K562 (cell line): ENCODE data around the gene NACC1. TPM values are rescaled to one million over a fixed set of nuclear protein-coding genes. Genes with fewer than 3 reads are reported as not detected.

Experiments used
- ASH1L ChIP-seq: fragments of 450-650 bp; IDR thresholded peaks from 2 replicates; pipeline ENCODE4 v1.6.1; 2018; ENCODE audit warnings: borderline replicate concordance, mild to moderate bottlenecking, low read depth; ENCODE audit not compliant: partially characterized antibody
- CBFA2T3 ChIP-seq: fragments of 450-650 bp; IDR thresholded peaks from 2 replicates; pipeline ENCODE4 v1.6.1; 2017
- CHD1 ChIP-seq: fragments of 200-600 bp; sonication (generic); IDR thresholded peaks from one replicate; pipeline ENCODE4 v1.6.1; 2012; ENCODE audit warnings: mild to moderate bottlenecking, moderate library complexity, low read length, inconsistent platforms
- CHD4 ChIP-seq: fragments of 200-600 bp; sonication (generic); IDR thresholded peaks from 3 replicates; pipeline ENCODE4 v1.6.1; 2012; ENCODE audit warnings: low read depth, mild to moderate bottlenecking, mixed read lengths, low read length, inconsistent platforms; ENCODE audit not compliant: insufficient read depth, insufficient replicate concordance, poor library complexity, severe bottlenecking
- CREB3L1 ChIP-seq: fragments of 450-650 bp; IDR thresholded peaks from 2 replicates; pipeline ENCODE4 v1.6.1; 2014; ENCODE audit warnings: low read depth, mild to moderate bottlenecking, moderate library complexity, borderline replicate concordance
- DACH1 ChIP-seq: fragments of 450-650 bp; IDR thresholded peaks from 2 replicates; pipeline ENCODE4 v1.6.1; 2018; ENCODE audit not compliant: partially characterized antibody
- E2F8 ChIP-seq: fragments of 450-650 bp; IDR thresholded peaks from 2 replicates; pipeline ENCODE4 v1.7.1; 2018; ENCODE audit warnings: mild to moderate bottlenecking, low read depth; ENCODE audit not compliant: partially characterized antibody
- KLF13 ChIP-seq: fragments of 450-650 bp; IDR thresholded peaks from 2 replicates; pipeline ENCODE4 v1.6.1; 2016; ENCODE audit warnings: missing genetic modification characterization, low read depth, mild to moderate bottlenecking, missing compliant biosample characterization, moderate library complexity, borderline replicate concordance
- MAX ChIP-seq: sonication (generic); formaldehyde crosslinking; IDR thresholded peaks from 2 replicates; pipeline ENCODE4 v1.9.0; 2022; ENCODE audit warnings: mild to moderate bottlenecking, missing genetic modification reagents
- MCM7 ChIP-seq, 2 experiments: fragments of 450-650 bp; IDR thresholded peaks; 2 replicates each; pipeline ENCODE4 v1.6.1; 2016 to 2018
- MEF2A ChIP-seq: IDR thresholded peaks from 2 replicates; pipeline ENCODE4 v1.6.1; 2011; ENCODE audit warnings: low read depth, mild to moderate bottlenecking, low read length, moderate library complexity; ENCODE audit not compliant: control insufficient read depth
- NCOA6 ChIP-seq: fragments of 450-650 bp; IDR thresholded peaks from 2 replicates; pipeline ENCODE4 v1.6.1; 2017; ENCODE audit warnings: mild to moderate bottlenecking
- RAD21 ChIP-seq, 2 experiments: fragments of 250-450 bp in 1 of 2; fragments of 450-650 bp in 1 of 2; sonication (Bioruptor Pico) in 1 of 2; formaldehyde crosslinking in 1 of 2; IDR thresholded peaks in 1 of 2; conservative IDR thresholded peaks in 1 of 2; 2 replicates each; pipeline versions ENCODE4 v1.4.0 to v1.8.0; 2020 to 2022; ENCODE audit warnings: mild to moderate bottlenecking in 2 of 2, moderate library complexity in 1 of 2
- RAD51 ChIP-seq: fragments of 450-650 bp; IDR thresholded peaks from 2 replicates; pipeline ENCODE4 v1.7.1; 2016; ENCODE audit warnings: low read depth, mild to moderate bottlenecking, borderline replicate concordance
- RUNX1 ChIP-seq: sonication (generic); IDR thresholded peaks from 2 replicates; pipeline ENCODE4 v1.6.1; 2016; ENCODE audit warnings: antibody characterized with exemption, low read depth
- SMAD2 ChIP-seq: fragments of 150-350 bp; IDR thresholded peaks from 2 replicates; pipeline ENCODE4 v1.6.1; 2014; ENCODE audit warnings: low read depth, mild to moderate bottlenecking, low read length
- TBP ChIP-seq: optimal IDR thresholded peaks from 2 replicates; pipeline ENCODE3; 2011; ENCODE audit warnings: low read depth, low read length, improper control_type of control experiment
- TCF15 ChIP-seq: fragments of 250-450 bp; sonication (Bioruptor Pico); IDR thresholded peaks from 2 replicates; pipeline ENCODE4 v1.8.0; 2022; ENCODE audit warnings: moderate library complexity, mild to moderate bottlenecking, inconsistent platforms
- TEAD1 ChIP-seq, 2 experiments: fragments of 450-650 bp in 1 of 2; sonication (generic) in 1 of 2; formaldehyde crosslinking; IDR thresholded peaks; 2 replicates each; pipeline versions ENCODE4 v1.4.0 to v1.8.0; 2020 to 2022; ENCODE audit warnings: mild to moderate bottlenecking in 2 of 2, missing genetic modification reagents in 1 of 2
- XRCC4 ChIP-seq: IDR thresholded peaks from one replicate; pipeline ENCODE4 v1.6.1; 2011; ENCODE audit not compliant: insufficient read depth, insufficient read length; ENCODE audit errors: extremely low read depth
- ZNF274 ChIP-seq: IDR thresholded peaks from 2 replicates; pipeline ENCODE4 v1.6.1; 2011; ENCODE audit warnings: low read depth, mild to moderate bottlenecking, low read length, moderate library complexity, borderline replicate concordance
- ZNF3 ChIP-seq: fragments of 250-450 bp; sonication (Bioruptor Pico); IDR thresholded peaks from 2 replicates; pipeline ENCODE4 v1.5.0; 2021; ENCODE audit warnings: mild to moderate bottlenecking, moderate library complexity
- ZNF589 ChIP-seq: fragments of 200-800 bp; sonication (Bioruptor generic); IDR thresholded peaks from 2 replicates; pipeline ENCODE4 v1.6.1; 2016; ENCODE audit warnings: low read depth, missing genetic modification characterization, missing compliant biosample characterization
- ZNF79 ChIP-seq: fragments of 250-450 bp; sonication (Bioruptor Pico); IDR thresholded peaks from 2 replicates; pipeline ENCODE4 v1.4.0; 2020; ENCODE audit warnings: low read depth, mild to moderate bottlenecking, moderate library complexity
- polyA plus RNA-seq, 8 experiments: library from polyadenylated mRNA; depleted of rRNA in 4 of 8; stranded (reverse) in 5 of 8; unstranded in 3 of 8; fragments of >200 nt; fragmentation: Nextera tagmentation in 2 of 8; fragmentation: Illumina TruSeq in 1 of 8; extraction: Ambion mirVana in 2 of 8; extraction: Trizol in 1 of 8; gene quantifications; 2 replicates each; pipeline versions ENCODE4 v1.2.1 to v1.2.3, GENCODE V29; 2011 to 2014; ENCODE audit warnings: inconsistent platforms in 1 of 8, missing spikeins in 1 of 8
- total RNA-seq, 7 experiments: library from RNA; depleted of rRNA in 6 of 7; stranded (reverse); fragments of >200 nt in 6 of 7; fragmentation: Illumina TruSeq in 2 of 7; extraction: Trizol in 2 of 7; gene quantifications; 2 replicates each; pipeline versions ENCODE4 v1.2.1 to v1.2.3, GENCODE V29; 2011 to 2021; ENCODE audit warnings: low replicate concordance in 1 of 7

The NACC1 gene
- total and polyA plus RNA-seq, 9 of the 15 experiments (the other 6 are each of a cell fraction or from before 2014, with no cell fraction given) = 0.04 to 96.6 (median 25.8) TPM

- no peak for TF ChIP-seq DACH1
- TF ChIP-seq RAD51 = no peak
- TF ChIP-seq TCF15 (CRISPR knock-in tag) = no peak
- no peak for TF ChIP-seq MAX
- peak; percentile 68 for TF ChIP-seq TBP
- TF ChIP-seq KLF13 = no peak
- TF ChIP-seq MEF2A = no peak
- TF ChIP-seq SMAD2 = no peak
- TF ChIP-seq CHD4 = peak; percentile 41
- TF ChIP-seq CBFA2T3 = no peak
- TF ChIP-seq NCOA6 = no peak
- no peak for TF ChIP-seq E2F8
- TF ChIP-seq XRCC4 = no peak
- no peak for TF ChIP-seq MCM7 (IDR thresholded peaks at IDR 0.05)
- TF ChIP-seq RUNX1 = no peak
- TF ChIP-seq ZNF274 = no peak
- TF ChIP-seq ZNF79 (CRISPR knock-in tag) = no peak
- no peak for TF ChIP-seq TEAD1 (CRISPR knock-in tag; IDR thresholded peaks at IDR 0.05)
- TF ChIP-seq RAD21 (CRISPR knock-in tag; conservative IDR thresholded peaks at IDR 0.05 in 1 of 2, IDR thresholded peaks at IDR 0.05 in 1 of 2) = 0 out of 4 replicates have a peak, but pooled peaks of 1 of the 2 experiments have one; percentile 9
- TF ChIP-seq ZNF589 (CRISPR knock-in tag) = no peak
- TF ChIP-seq CREB3L1 = no peak
- no peak for TF ChIP-seq ASH1L
- no peak for TF ChIP-seq CHD1
- no peak for TF ChIP-seq ZNF3 (CRISPR knock-in tag)
Measured at GRCh38 chr19:13117772-13118423, at the start of gene NACC1 (continued).
